Neural progenitor cell (in vitro differentiated cells): ENCODE measurements around the gene AFF4. TPM values are rescaled to one million over a fixed set of nuclear protein-coding genes. Genes with fewer than 3 reads are reported as not detected.

Experiments used
- DNase-seq: peaks from one replicate; pipeline ENCODE4 v3.0.0-alpha.2; 2016; ENCODE audit warnings: low spot score
- H2AFZ ChIP-seq: fragments of 200-600 bp; sonication (generic); replicated peaks from 2 replicates; pipeline ENCODE4 v1.6.1; 2016; ENCODE audit warnings: antibody characterized with exemption
- H3F3A ChIP-seq: fragments of 200-600 bp; sonication (generic); 2 replicates; pipeline ENCODE4 v1.6.1; 2016; ENCODE audit warnings: antibody characterized with exemption, low read depth
- H3K27ac ChIP-seq: fragments of 200-600 bp; sonication (generic); 2 replicates; pipeline ENCODE4 v1.5.1; 2016; ENCODE audit warnings: mild to moderate bottlenecking
- H3K27me3 ChIP-seq: fragments of 200-600 bp; sonication (generic); 2 replicates; pipeline ENCODE4 v1.6.1; 2016; ENCODE audit warnings: mild to moderate bottlenecking, moderate library complexity
- H3K36me3 ChIP-seq: fragments of 200-600 bp; sonication (generic); 2 replicates; pipeline ENCODE4 v1.5.1; 2016
- H3K4me1 ChIP-seq: fragments of 200-600 bp; sonication (generic); 2 replicates; pipeline ENCODE4 v1.6.1; 2016; ENCODE audit warnings: mixed run types
- H3K4me2 ChIP-seq: fragments of 200-600 bp; sonication (generic); 2 replicates; pipeline ENCODE4 v1.6.1; 2016
- H3K4me3 ChIP-seq: fragments of 200-600 bp; sonication (generic); 2 replicates; pipeline ENCODE4 v1.5.1; 2016
- H3K79me2 ChIP-seq: fragments of 200-600 bp; sonication (generic); 2 replicates; pipeline ENCODE4 v1.6.1; 2016; ENCODE audit warnings: low read depth
- H3K9ac ChIP-seq: fragments of 200-600 bp; sonication (generic); 2 replicates; pipeline ENCODE4 v1.6.1; 2016
- H3K9me3 ChIP-seq: fragments of 200-600 bp; sonication (generic); 2 replicates; pipeline ENCODE4 v1.5.1; 2016; ENCODE audit warnings: low read depth
- H4K20me1 ChIP-seq: fragments of 200-600 bp; sonication (generic); 2 replicates; pipeline ENCODE4 v1.6.1; 2016; ENCODE audit warnings: low read depth
- H3K27ac Mint-ChIP-seq: 3 replicates; pipeline ENCODE4 v1.8.0; 2021; ENCODE audit warnings: mixed read lengths
- H3K27me3 Mint-ChIP-seq: 2 replicates; pipeline ENCODE4 v1.8.0; 2022; ENCODE audit warnings: low read depth, mild to moderate bottlenecking, inconsistent platforms, moderate library complexity, mixed read lengths; ENCODE audit not compliant: insufficient read depth
- H3K36me3 Mint-ChIP-seq: 3 replicates; pipeline ENCODE4 v1.8.0; 2021; ENCODE audit warnings: mixed read lengths
- H3K4me1 Mint-ChIP-seq: 3 replicates; pipeline ENCODE4 v1.8.0; 2021; ENCODE audit warnings: mixed read lengths
- H3K4me3 Mint-ChIP-seq: 3 replicates; pipeline ENCODE4 v1.8.0; 2021; ENCODE audit warnings: mild to moderate bottlenecking, moderate library complexity, mixed read lengths
- H3K9me3 Mint-ChIP-seq: 3 replicates; pipeline ENCODE4 v1.8.0; 2020; ENCODE audit warnings: mixed read lengths
- CTCF ChIP-seq: fragments of 200-600 bp; sonication (generic); IDR thresholded peaks from 2 replicates; pipeline ENCODE4 v1.5.1; 2017; ENCODE audit warnings: antibody characterized with exemption, mild to moderate bottlenecking
- EZH2 ChIP-seq: fragments of 200-600 bp; sonication (generic); IDR thresholded peaks from 2 replicates; pipeline ENCODE4 v1.6.1; 2017; ENCODE audit warnings: antibody characterized with exemption, mild to moderate bottlenecking, moderate library complexity
- EZH2phosphoT487 ChIP-seq: fragments of 200-600 bp; sonication (generic); IDR thresholded peaks from 2 replicates; pipeline ENCODE4 v1.6.1; 2017; ENCODE audit warnings: antibody characterized with exemption
- total RNA-seq: library from RNA; depleted of rRNA; stranded (reverse); fragments of >200 nt; gene quantifications from 2 replicates; pipeline ENCODE4 v1.2.3, GENCODE V29; 2015; ENCODE audit warnings: low replicate concordance

AFF4 gene
- total RNA-seq, 1 donor from 2014 or later, result 63.6 TPM

GRCh38 chr5:132928062-132928407, 35.4 kb downstream of the AFF4 start:
- H3K4me3 Mint-ChIP-seq, result no peak overlapping the region
- peaks cover 40% of the 10 kb centered on the region for H4K20me1 ChIP-seq
- H3K9ac ChIP-seq, result no peak overlapping the region
- H3K9me3 ChIP-seq, result no peaks in the 10 kb centered on the region
- peaks cover 57% of the 10 kb centered on the region for H3K79me2 ChIP-seq
- DNase-seq, result no peak
- no peak overlapping the region for H2AFZ ChIP-seq
- TF ChIP-seq CTCF, result no peak
- no peak for TF ChIP-seq EZH2
- TF ChIP-seq EZH2phosphoT487, result no peak
- H3K4me1 Mint-ChIP-seq, result no peaks in the 10 kb centered on the region
- no peak overlapping the region for H3K4me3 ChIP-seq
- no peak overlapping the region for H3K27ac Mint-ChIP-seq
- H3K9me3 Mint-ChIP-seq, result no peaks in the 10 kb centered on the region
- no peaks in the 10 kb centered on the region for H3K27me3 ChIP-seq
- peaks cover 4% of the 10 kb centered on the region for H3F3A ChIP-seq
- H3K36me3 Mint-ChIP-seq, result peaks cover 23% of the 10 kb centered on the region
- H3K27me3 Mint-ChIP-seq, result no peaks in the 10 kb centered on the region
- H3K4me2 ChIP-seq, result no peak overlapping the region
- no peaks in the 10 kb centered on the region for H3K4me1 ChIP-seq
- H3K27ac ChIP-seq, result no peak overlapping the region
- H3K36me3 ChIP-seq, result peaks cover 32% of the 10 kb centered on the region

- Mint-ChIP-seq H3K27me3 (no peaks in the 10 kb centered on the region), H3K4me1 (no peaks in the 10 kb centered on the region), H3K9me3 (no peaks in the 10 kb centered on the region), H3K36me3 (peaks cover 19% of the 10 kb centered on the region), H3K4me3 (no peak overlapping the region), H3K27ac (no peak overlapping the region)
- Histone ChIP-seq H3K9ac (no peak overlapping the region), H3K79me2 (peaks cover 53% of the 10 kb centered on the region), H3K4me2 (no peak overlapping the region), H4K20me1 (peaks cover 40% of the 10 kb centered on the region), H3K27ac (no peak overlapping the region), H3K27me3 (no peaks in the 10 kb centered on the region), H3K9me3 (no peaks in the 10 kb centered on the region), H2AFZ (no peak overlapping the region), H3K4me3 (no peak overlapping the region), H3K36me3 (peaks cover 32% of the 10 kb centered on the region), H3F3A (peaks cover 4% of the 10 kb centered on the region), H3K4me1 (no peaks in the 10 kb centered on the region)
- DNase-seq, result no peak
- no peak for TF ChIP-seq EZH2
- no peak for TF ChIP-seq CTCF
- no peak for TF ChIP-seq EZH2phosphoT487
These were observed 35.9 kb downstream of the AFF4 start for GRCh38 chr5:132927355-132928061.

- TF ChIP-seq EZH2 (no peak), CTCF (no peak), EZH2phosphoT487 (no peak)
- Histone ChIP-seq H3K9ac (no peak overlapping the region), H3K9me3 (no peaks in the 10 kb centered on the region), H3K4me2 (no peak overlapping the region), H3K27ac (no peak overlapping the region), H3F3A (peaks cover 4% of the 10 kb centered on the region), H3K4me3 (no peak overlapping the region), H2AFZ (no peak overlapping the region), H3K27me3 (no peaks in the 10 kb centered on the region), H3K36me3 (peaks cover 32% of the 10 kb centered on the region), H3K79me2 (peaks cover 51% of the 10 kb centered on the region), H4K20me1 (peaks cover 35% of the 10 kb centered on the region), H3K4me1 (no peaks in the 10 kb centered on the region)
- peaks cover 26% of the 10 kb centered on the region for H3K36me3 Mint-ChIP-seq
- H3K4me3 Mint-ChIP-seq, result no peak overlapping the region
- no peaks in the 10 kb centered on the region for H3K27me3 Mint-ChIP-seq
- no peak overlapping the region for H3K27ac Mint-ChIP-seq
- no peaks in the 10 kb centered on the region for H3K9me3 Mint-ChIP-seq
- no peak for DNase-seq
- no peaks in the 10 kb centered on the region for H3K4me1 Mint-ChIP-seq
These were observed 37.0 kb downstream of the AFF4 start for GRCh38 chr5:132926437-132926836.
